HG03442 (cell line): ENCODE results near the gene CHRNE.
A peak's percentile ranks its signal among the peaks of the same experiment; 100 is the strongest.

Experiments
- ATAC-seq: cut with Tn5 transposase; IDR thresholded peaks from one replicate; pipeline ENCODE4 v1.9.1; 2021; ENCODE audit warnings: mild to moderate bottlenecking, moderate library complexity; ENCODE audit not compliant: unreplicated experiment

CHRNE gene

DNA sequence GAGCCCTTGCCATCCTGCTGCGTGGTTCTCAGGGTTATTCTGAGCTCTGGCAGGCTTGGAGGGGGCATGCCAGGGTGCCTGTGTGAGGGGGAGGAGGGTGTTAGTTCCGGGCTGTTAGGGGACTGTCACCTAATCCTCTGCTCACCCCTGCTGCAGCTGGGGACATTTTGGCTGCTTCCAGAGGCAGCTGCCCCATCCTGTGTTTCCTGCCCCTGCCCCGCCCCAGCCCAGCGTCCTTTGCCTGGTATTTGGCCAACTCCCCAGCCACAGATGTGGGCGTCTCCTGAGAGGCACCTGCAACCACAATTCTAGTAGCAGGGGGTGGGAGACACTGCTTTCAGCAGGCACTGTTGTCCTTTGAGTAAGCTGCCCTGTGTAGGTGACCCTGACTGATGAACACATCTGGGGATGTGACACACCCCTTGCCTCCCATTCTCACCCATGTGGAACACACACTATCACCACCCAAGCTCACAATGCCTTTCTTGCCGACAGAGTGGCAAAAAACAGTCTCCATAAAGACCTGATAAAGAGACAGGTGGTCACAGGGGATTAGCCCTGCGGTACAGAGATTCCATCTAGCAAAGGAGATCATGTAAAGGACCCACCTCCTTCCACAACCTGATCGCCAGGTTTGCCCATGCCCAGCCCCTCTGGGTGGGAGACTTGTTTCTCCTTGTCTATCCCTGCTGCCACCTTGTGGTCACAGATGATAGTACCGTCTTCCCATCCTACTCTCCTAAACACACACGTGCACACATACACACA lies at the start of gene CHRNE:
TSS of gene CHRNE (minus strand) at position 48 of the 768 bp plus-strand sequence. CDS start at position 13, 35 bp downstream.
- no peak for ATAC-seq

DNA sequence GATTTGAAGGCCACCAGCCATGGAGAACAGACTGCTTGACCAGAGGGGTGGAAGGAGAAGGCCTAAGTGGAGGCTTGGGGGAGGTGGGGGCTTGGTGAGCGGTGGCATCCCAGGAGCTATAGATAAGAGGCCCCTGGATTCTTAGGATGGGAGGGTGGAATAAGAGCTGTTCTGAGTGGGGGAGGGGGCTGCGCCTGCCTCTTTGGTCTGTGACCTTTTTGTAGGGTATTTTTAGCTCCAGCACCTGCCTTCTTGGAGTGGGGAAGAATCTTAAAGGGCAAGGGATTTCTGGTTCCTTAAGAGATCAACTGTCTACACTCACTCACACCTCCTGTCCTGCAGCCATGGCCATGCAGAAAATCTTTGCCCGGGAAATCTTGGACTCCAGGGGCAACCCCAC lies 48.6 kb upstream of the CHRNE start:
- no peak for ATAC-seq

DNA sequence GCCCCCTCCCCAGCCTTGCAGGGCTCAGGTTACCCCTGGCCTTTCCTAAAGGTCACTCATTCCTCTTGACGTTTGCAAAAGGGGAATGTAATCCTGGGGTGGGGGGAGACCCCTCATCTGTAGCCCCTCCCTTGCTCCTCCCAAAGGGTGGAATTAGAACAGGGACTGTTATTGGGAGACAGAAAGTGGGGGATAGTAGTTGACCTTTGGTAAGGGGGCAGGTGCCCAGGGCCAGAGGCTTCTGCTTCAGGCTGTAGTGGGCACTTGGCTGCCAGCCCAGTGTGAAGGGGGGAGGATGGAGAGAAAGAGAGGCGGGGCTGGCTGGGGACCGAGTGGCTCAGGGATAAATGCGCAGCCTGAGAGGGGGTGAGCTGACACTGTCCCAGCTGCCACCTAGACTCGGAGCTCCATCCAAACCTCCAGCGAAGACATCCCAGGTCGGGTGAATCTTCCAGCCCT lies 47.9 kb upstream of the CHRNE start, which contains the start of gene ENO3:
TSS of gene ENO3 (plus strand) at position 374 of the 459 bp plus-strand sequence. CDS start 711 bp downstream, outside the sequence.
- no peak for ATAC-seq

DNA sequence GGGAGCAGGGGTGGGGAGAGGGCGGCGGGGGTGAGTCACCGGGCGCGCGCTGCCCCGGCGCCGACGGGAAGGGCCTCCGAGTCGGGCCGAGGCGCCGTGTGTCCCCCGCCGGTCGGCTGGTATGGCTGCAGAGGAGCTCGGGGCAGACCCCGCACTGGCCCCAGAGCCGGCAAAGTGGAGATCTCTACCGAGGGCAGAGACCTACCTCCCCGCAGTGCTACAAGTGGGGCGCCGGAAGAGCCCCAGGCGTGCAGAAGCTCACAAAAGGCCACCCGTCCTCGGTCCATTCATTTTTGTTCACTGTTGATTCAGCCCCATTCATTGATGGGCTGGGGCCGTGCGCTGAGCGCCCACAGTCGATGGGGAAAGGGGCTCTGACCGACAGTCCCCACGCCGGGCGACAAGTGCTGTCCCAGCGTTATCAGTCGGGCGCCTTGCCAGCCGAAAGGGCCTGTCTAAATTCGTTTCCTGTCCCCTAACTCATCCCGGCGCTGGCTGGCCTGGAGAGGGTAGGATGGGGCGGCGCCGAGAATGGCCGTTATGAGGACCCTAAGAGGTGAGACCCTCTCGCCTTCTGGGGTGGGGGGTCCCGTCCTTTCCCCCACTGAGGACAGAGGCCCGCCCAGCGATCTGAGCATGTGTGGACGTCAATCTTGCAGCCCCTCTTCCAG lies 47.3 kb upstream of the CHRNE start:
- peak; percentile 3 for ATAC-seq

DNA sequence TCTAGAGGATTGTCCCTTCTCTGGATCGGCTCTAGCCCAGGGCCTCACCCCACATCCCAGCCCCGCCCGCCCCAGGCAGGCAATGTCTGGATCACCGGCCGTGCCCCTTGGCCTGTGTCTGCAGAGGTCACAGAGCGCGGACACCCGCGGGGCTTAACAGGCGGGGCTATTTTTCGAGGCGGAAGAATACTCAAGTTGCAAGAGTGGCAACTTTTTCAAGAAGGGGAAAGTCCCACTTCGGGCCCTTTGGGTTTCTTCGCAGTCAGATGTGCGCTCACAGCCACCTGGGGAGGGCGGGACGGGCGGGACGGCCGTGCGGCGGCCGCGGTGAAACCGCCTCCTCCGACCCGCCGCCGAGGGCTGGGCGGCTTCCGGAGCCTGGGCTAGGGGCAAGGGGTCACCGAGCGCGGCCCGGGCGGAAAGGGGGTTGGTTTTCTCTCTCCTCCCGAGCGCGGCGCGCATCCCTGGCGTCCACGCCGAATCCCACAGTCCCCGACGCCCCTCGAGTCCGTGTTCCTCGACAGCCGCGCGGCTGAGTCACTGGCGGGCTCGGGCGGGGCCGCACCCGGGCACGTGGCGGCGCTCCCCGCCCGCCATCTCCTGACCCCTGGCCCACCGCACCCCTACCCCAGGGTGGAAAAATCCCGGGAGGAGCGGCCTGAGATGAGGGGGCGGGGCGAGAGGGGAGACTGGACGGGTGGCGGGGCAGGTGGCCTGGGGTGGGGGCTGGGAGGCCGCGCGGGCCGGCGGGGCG lies 46.6 kb upstream of the CHRNE start:
- ATAC-seq, result peak; percentile 22

DNA sequence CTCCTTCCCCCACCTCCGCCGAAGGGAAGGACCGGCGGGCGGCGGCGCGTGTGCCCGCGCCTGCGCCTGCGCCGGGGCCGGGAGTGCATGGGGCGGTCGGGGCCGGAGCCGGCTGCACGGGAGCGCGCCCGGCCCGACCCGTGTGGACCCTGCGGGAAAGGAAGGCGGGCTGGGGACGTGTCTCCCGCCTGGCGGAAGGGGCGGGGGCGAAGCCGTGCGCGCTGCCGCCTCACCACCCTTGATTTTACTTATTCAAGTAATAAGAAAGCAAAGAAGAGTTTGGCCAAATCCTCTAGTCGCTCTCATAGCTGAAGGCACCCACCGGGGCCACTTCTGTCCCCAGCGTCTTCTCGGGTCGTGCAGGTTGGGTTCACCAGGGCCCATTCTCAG lies 46.0 kb upstream of the CHRNE start:
- ATAC-seq, result peak; percentile 33

DNA sequence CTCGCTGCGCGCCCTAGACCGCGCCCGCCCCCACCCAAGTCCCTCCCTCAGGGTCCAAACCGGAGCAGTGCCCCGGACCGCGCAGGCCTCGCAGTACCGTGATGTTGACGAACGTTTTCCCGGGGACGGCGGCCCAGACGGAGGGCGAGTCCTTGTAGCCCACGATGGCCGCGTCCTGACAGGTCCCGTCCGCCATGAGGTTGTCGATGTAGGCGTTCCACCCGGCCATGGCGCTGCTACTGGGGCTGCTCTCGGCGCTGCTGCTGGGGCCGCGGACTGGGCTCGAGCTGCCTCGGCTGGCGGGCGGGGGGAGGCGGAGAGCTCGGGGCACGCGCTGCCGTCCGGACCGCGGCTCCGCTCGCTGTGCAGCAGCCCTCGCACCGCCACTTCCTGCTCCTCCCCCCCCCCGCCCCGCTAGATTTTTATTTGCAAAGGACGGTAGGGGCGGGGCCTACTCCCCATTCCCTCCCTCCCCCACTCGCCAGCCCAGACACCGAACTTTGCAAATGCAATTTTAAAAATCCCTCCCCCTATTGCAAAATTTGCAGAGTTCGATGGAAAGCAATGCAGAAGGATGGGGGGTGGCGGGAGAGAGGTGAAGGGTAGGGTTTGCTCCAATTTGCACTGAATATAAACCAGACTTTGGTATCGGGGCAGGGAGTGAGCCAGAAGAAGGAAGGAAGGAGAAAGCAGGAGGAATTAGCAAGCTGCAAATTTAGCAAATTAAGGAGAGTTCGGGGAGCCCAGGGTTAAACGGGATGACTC lies 45.5 kb upstream of the CHRNE start, which contains the start of gene PFN1:
TSS of gene PFN1 (minus strand) at position 365 of the 765 bp plus-strand sequence. CDS start at position 229, 136 bp downstream.
- peak; percentile 19 for ATAC-seq

DNA sequence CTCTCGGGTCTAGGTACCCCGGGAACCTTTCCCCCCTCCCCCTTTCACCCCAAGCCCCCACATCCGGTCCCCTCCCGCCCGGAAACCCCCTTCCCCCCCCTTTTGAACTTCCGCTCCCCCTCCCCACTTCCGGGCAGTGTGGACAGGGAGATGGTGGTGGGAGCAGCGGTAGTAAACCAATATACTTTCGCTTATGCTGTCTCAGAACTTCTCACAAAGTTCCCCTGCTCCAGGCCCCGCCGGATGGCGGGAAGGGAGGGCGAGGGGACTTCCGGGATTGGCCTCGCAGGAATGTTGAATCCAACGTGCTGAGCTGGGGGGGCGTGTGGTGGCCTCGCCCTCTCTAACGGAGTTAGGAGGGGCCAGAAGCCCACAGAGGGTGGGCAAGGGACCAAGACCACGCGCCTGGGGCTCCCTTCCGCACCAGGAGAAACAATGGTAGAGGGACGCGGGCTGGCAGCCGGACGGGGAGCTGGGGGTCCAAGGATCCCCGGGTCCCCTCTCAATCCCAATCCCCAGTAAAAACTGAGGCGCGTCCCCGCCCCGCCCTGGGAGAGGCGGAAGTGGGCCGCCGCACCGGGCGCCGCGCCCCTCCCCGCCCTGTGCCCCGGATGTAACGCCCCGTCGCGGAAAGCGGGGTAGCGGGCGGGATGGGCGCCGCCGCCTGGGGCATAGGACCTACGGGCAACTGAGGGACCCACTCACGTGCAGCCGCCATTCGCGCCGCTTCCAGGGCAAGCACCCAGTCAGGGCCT lies 44.7 kb upstream of the CHRNE start:
- ATAC-seq, result no peak

DNA sequence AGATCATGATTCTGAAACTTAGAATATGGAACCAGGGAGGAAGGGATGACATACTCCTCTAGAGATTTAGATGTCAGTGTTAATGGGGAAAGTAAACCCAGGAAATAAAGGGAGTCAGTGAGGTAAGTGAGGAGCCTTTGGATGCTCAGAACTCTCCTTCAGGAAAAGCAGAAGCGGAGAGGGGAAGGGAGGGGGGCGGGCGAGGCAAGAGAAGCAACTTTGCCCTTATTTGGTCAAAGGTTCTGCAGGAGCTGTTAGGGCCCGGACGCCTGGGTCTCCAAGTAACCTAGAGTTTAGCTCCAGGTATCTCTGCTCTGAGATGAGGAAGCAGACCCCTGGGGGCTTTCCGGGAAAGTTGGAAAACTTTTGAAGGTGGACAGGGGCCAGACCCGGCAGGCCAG lies 44.1 kb upstream of the CHRNE start:
- no peak for ATAC-seq

DNA sequence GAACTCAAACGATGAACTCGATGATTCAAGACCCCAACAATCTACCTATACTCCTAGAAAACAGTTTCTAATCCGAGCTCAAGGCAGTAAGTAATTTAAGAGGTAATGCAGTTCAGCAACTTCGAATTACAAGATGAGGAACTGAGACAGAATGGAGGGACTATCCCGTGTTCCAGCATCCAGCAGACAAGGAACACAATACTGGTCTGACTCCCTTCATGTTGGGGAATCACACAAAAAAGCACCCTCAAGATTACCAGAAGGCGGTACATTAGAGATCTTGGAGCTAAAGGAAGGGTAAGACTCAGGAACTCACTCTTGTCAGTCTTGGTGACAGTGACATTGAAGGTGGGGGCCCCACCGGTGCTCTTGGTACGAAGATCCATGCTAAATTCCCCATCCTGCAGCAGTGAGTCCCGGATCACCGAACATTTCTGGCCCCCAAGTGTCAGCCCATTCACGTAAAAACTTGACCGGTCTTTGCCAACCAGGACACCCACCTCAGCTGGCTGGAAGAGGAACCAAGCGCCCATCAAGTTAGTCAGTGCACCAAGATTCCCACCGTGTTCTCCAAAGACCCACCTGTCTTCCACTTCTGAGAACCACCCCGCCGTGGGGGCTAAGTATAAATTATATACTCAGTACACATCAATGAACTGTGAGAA lies 43.5 kb upstream of the CHRNE start:
- ATAC-seq, result no peak

DNA sequence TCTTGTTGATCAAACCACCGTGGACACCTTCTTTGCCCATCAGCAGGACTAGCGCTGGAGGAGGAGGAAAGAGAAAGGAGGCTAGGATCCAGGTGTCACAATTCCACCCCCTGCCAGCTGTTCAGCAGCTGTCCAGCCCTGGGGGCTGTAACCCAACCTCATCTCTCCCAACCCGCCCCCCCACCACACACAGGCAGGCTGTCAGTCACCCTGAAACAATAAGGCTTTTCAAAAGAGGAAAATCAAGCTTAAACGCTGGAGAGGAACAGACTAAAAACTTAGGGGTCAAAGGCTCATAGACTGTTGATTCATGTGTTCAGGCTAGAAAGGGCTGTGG lies 43.0 kb upstream of the CHRNE start:
- ATAC-seq, result no peak

DNA sequence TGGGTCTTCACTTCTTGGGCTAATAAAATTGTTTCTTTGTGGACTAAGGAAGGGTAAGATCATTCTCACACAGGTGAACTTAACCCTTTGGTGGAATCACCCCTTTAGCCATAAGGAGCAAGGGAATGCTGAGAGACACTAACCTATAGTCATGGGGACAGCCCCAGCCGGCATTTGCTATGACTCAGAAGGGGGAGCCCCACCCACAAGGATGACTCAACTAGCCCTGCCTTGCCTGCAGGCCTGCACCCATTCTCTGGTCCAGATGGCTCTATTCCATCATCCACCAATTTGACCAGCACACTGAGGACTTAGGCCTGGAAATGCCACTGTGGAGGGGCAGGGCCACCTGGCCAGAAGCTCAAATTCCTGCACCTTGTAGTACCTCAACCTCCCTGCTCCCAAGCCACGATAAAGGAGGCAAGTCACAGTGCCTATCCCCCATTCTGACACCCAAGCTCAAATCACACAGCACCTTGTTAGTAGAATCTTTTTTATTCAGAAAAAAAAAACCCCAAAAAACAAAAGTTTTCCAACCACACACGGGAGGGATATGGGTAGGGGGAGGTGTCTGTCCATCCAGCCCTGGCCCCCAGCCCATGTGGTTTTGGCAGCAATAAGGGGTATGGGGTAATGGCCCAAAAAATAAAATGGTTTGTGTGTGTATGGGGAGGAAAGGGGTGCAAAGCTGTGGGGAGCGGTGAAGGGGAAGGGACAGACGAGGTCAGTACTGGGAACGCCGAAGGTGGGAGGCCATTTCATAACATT lies 42.5 kb upstream of the CHRNE start:
- ATAC-seq, result peak; percentile 20

DNA sequence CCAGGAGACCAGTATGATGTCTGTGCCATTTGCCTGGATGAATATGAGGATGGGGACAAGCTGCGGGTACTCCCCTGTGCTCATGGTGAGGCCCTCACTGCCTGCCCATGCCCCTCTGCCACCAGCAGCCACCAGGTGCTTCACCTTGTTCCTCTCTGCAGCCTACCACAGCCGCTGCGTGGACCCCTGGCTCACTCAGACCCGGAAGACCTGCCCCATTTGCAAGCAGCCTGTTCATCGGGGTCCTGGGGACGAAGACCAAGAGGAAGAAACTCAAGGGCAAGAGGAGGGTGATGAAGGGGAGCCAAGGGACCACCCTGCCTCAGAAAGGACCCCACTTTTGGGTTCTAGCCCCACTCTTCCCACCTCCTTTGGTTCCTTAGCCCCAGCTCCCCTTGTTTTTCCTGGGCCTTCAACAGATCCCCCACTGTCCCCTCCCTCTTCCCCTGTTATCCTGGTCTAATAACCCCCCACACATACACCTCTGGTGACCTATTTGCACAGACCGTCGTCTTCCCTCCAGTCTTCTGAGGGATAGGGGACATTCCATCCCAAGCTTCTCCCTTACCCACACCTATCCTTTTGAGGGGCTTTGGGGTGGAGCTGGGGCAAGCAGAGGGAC lies 41.8 kb upstream of the CHRNE start:
- ATAC-seq, result no peak

DNA sequence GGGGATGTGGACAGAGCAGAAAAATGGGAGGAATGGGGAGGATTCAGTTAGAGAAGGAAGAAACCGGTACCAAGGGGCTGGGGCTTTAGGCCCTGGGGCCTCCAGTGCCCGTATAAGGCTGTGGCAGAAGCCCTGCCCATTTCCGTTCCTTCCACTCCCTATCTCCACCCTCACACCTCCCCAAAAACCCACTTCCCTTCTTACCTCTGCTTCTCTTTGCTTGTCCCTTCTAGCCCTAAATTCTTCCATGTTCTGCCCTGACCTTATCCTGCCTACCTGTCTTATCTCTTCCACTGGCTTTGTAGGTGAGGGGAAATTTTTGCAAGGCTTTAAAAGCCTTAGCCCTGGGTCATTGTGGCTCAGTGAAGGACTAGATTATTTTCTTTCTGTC lies 41.3 kb upstream of the CHRNE start:
- no peak for ATAC-seq

DNA sequence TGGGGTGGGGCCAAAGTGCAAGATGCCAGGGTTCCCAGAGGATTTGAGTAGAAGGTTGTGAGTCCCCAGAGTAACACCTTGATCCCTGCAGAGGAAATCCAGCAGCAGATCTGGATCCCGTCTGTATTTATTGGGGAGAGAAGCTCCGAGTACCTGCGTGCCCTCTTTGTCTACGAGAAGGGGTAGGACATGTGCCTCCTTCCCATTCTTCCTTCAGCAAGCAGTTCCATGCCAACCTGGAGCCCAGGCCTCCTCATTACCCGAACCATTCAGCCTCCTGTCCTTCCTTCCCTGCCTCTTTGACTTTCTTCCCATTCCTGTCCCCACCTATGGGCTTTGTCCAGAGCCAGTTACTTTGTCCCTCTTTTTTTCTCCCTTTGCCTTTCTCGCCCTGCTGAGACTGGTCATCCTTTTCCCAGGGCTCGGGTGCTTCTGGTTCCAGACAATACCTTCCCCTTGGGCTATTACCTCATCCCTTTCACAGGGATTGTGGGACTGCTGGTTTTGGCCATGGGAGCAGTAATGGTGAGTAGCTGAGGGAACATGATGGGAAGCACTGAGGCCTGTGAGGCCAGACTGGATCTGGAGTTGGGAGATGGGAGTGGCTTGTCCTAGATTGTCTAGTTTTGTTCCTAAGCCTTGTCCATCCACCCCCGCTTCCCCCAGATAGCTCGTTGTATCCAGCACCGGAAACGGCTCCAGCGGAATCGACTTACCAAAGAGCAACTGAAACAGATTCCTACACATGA lies 40.0 kb upstream of the CHRNE start:
- no peak for ATAC-seq

DNA sequence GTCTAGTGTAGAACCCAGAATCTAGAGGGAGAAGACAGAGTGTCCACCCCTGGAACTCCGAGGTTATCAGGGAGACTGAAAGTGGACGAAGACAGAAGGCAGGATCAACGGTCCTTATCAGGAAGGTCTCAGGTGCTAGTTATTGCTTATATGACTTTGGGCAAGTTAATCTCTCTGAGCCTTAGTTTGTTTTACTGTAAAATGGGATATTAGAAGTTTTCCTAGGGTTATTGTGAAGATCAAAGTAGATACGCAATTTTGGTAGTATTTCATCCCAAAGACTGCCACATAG lies 38.4 kb upstream of the CHRNE start:
- ATAC-seq, result no peak

DNA sequence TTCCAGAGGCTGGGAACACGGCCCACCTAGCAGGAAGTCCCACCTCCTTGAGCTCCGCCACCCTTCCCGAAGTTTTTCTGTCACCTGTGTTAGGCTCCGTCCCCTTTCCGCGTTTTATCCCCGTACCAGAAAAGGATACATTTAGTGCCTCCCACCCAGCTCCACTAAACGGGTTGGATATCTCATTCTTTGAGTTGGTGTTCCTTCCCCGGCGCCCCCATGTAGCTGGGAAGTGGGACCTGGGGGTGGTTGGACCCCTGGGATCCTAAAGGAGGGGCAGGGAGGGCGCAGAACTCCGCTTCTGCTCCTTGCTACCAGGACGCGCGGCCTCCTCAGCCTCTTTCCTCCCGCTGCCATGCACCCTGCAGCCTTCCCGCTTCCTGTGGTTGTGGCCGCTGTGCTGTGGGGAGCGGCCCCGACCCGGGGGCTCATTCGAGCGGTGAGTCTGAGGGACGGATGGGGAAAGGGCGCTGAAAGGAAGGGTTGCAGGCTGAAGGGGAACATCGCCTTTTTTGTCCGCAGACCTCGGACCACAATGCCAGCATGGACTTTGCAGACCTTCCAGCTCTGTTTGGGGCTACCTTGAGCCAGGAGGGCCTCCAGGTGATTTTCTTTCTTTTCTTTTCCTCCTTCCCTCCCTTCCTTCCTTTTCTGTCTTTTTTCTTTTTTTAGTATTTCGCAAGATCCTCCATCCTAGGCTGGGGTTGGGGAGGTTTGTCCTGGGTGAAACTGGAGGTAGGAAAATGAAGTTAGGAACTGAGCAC lies 37.8 kb upstream of the CHRNE start:
- no peak for ATAC-seq
